ENCODE measurements around the gene OLA1. TPM values are rescaled to one million over a fixed set of nuclear protein-coding genes. Genes with fewer than 3 reads are reported as not detected.

The OLA1 gene
- total RNA-seq, 1 donor from 2014 or later: 157 TPM

- TF ChIP-seq, protein P1, sequence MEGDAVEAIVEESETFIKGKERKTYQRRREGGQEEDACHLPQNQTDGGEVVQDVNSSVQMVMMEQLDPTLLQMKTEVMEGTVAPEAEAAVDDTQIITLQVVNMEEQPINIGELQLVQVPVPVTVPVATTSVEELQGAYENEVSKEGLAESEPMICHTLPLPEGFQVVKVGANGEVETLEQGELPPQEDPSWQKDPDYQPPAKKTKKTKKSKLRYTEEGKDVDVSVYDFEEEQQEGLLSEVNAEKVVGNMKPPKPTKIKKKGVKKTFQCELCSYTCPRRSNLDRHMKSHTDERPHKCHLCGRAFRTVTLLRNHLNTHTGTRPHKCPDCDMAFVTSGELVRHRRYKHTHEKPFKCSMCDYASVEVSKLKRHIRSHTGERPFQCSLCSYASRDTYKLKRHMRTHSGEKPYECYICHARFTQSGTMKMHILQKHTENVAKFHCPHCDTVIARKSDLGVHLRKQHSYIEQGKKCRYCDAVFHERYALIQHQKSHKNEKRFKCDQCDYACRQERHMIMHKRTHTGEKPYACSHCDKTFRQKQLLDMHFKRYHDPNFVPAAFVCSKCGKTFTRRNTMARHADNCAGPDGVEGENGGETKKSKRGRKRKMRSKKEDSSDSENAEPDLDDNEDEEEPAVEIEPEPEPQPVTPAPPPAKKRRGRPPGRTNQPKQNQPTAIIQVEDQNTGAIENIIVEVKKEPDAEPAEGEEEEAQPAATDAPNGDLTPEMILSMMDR (IDR thresholded peaks at IDR 0.05; ENCODE audit: insufficient read depth, low read length, poor library complexity, severe bottlenecking): peak; percentile 56
- no peak for DNase-seq (ENCODE audit: low read depth)
- Histone ChIP-seq H3K4me3 (ENCODE audit: low read depth, low read length) (no peak overlapping the region), H3K36me3 (ENCODE audit: control insufficient read depth, insufficient read depth, low read length) (no peaks in the 10 kb centered on the region), H3K27me3 (ENCODE audit: control insufficient read depth, insufficient read depth, low read length) (no peaks in the 10 kb centered on the region)
Observed at GRCh38 chr2:174158003-174158402, 90.3 kb downstream of the OLA1 start.

- H3K27me3 ChIP-seq (ENCODE audit: control insufficient read depth, insufficient read depth, low read length): no peaks in the 10 kb centered on the region
- H3K36me3 ChIP-seq (ENCODE audit: control insufficient read depth, insufficient read depth, low read length): no peaks in the 10 kb centered on the region
- no peak for DNase-seq (ENCODE audit: low read depth)
- TF ChIP-seq, protein P1 (IDR thresholded peaks at IDR 0.05; ENCODE audit: insufficient read depth, low read length, poor library complexity, severe bottlenecking): no peak
- no peak overlapping the region for H3K4me3 ChIP-seq (ENCODE audit: low read depth, low read length)
Observed at GRCh38 chr2:174157053-174157452, 91.3 kb downstream of the OLA1 start.

- Histone ChIP-seq H3K27me3 (ENCODE audit: control insufficient read depth, insufficient read depth, low read length) (no peaks in the 10 kb centered on the region), H3K36me3 (ENCODE audit: control insufficient read depth, insufficient read depth, low read length) (no peaks in the 10 kb centered on the region), H3K4me3 (ENCODE audit: low read depth, low read length) (no peak overlapping the region)
- no peak for DNase-seq (ENCODE audit: low read depth)
- TF ChIP-seq, protein P1 (IDR thresholded peaks at IDR 0.05; ENCODE audit: insufficient read depth, low read length, poor library complexity, severe bottlenecking): no peak
Observed at GRCh38 chr2:174153757-174154680, 94.3 kb downstream of the OLA1 start.

DNA sequence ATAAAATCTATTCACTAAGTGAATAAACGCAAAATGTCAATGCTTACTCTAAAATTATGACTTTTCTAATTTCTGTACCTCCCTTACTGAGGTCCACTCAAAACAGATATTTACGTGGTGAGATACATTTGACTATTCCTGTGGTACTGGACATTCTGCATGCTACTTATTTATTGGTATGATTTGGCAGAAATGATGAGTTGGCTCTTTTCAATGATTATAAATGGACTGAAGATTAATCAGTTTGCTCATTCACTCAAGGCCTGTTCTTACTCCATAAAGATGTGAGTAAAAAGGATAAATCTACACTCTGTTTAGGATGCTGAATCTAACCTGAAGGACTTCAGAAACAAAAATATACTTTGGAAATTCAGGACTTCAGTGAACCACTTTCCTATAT lies 98.8 kb downstream of the OLA1 start:
- Histone ChIP-seq H3K36me3 (ENCODE audit: control insufficient read depth, insufficient read depth, low read length) (no peaks in the 10 kb centered on the region), H3K27me3 (ENCODE audit: control insufficient read depth, insufficient read depth, low read length) (no peaks in the 10 kb centered on the region), H3K4me3 (ENCODE audit: low read depth, low read length) (no peak overlapping the region)
- DNase-seq (ENCODE audit: low read depth): no peak
- TF ChIP-seq, protein P1 (IDR thresholded peaks at IDR 0.05; ENCODE audit: insufficient read depth, low read length, poor library complexity, severe bottlenecking): no peak

GRCh38 chr2:174148833-174149232 lies 99.5 kb downstream of the OLA1 start:
- DNase-seq (ENCODE audit: low read depth): no peak
- TF ChIP-seq, protein P1 (IDR thresholded peaks at IDR 0.05; ENCODE audit: insufficient read depth, low read length, poor library complexity, severe bottlenecking): no peak
- Histone ChIP-seq H3K4me3 (ENCODE audit: low read depth, low read length) (no peak overlapping the region), H3K27me3 (ENCODE audit: control insufficient read depth, insufficient read depth, low read length) (no peaks in the 10 kb centered on the region), H3K36me3 (ENCODE audit: control insufficient read depth, insufficient read depth, low read length) (no peaks in the 10 kb centered on the region)

Data from kidney epithelial cell (primary cell).